ENCODE data around the gene NTN1. TPM values are rescaled to one million over a fixed set of nuclear protein-coding genes. Genes with fewer than 3 reads are reported as not detected.

The NTN1 gene
- total RNA-seq, 1 donor from 2014 or later, result 60.3 TPM

- Histone ChIP-seq H3K9me3 (replicated peaks) (no peaks in the 10 kb centered on the region), H3K27ac (replicated peaks) (no peak overlapping the region), H3K27me3 (ENCODE audit: low read depth) (peaks cover 93% of the 10 kb centered on the region), H3K36me3 (no peaks in the 10 kb centered on the region), H3K4me1 (peaks cover 5% of the 10 kb centered on the region), H3K4me3 (no peak overlapping the region)
- TF ChIP-seq CTCF (IDR thresholded peaks at IDR 0.05; ENCODE audit: borderline replicate concordance), result no peak
- intact Hi-C loops (cut with micrococcal nuclease), result no loop called here
- DNase-seq, result no peak
These were observed 12.2 kb upstream of the NTN1 start for GRCh38 chr17:9009096-9009495.

- DNase-seq, result no peak
- peaks cover 93% of the 10 kb centered on the region for H3K27me3 ChIP-seq (ENCODE audit: low read depth)
These were observed 11.6 kb upstream of the NTN1 start for GRCh38 chr17:9009737-9010136.

GRCh38 chr17:9011001-9011400 lies 10.3 kb upstream of the NTN1 start:
- no peak for DNase-seq
- intact Hi-C loops (cut with micrococcal nuclease), result no loop called here
- H3K4me3 ChIP-seq, result no peak overlapping the region
- no peak overlapping the region for H3K27ac ChIP-seq (replicated peaks)
- H3K4me1 ChIP-seq, result no peaks in the 10 kb centered on the region
- TF ChIP-seq CTCF (IDR thresholded peaks at IDR 0.05; ENCODE audit: borderline replicate concordance), result no peak
- H3K36me3 ChIP-seq, result no peaks in the 10 kb centered on the region
- peaks cover 91% of the 10 kb centered on the region for H3K27me3 ChIP-seq (ENCODE audit: low read depth)
- H3K9me3 ChIP-seq (replicated peaks), result no peaks in the 10 kb centered on the region

More at GRCh38 chr17:9009737-9010136, 11.6 kb upstream of the NTN1 start:
- TF ChIP-seq CTCF (IDR thresholded peaks at IDR 0.05; ENCODE audit: borderline replicate concordance), result no peak
- Histone ChIP-seq H3K9me3 (replicated peaks) (no peaks in the 10 kb centered on the region), H3K36me3 (no peaks in the 10 kb centered on the region), H3K4me3 (no peak overlapping the region), H3K27ac (replicated peaks) (no peak overlapping the region), H3K4me1 (no peaks in the 10 kb centered on the region)
- intact Hi-C loops (cut with micrococcal nuclease), result no loop called here

GRCh38 chr17:9016941-9017552 lies 4.3 kb upstream of the NTN1 start:
- no peak for DNase-seq
- intact Hi-C loops (cut with micrococcal nuclease), result no loop called here
- TF ChIP-seq CTCF (IDR thresholded peaks at IDR 0.05; ENCODE audit: borderline replicate concordance), result no peak
- Histone ChIP-seq H3K36me3 (no peaks in the 10 kb centered on the region), H3K9me3 (replicated peaks) (no peaks in the 10 kb centered on the region), H3K27me3 (ENCODE audit: low read depth) (peaks cover 64% of the 10 kb centered on the region), H3K27ac (replicated peaks) (no peak overlapping the region), H3K4me3 (no peak overlapping the region), H3K4me1 (peaks cover 26% of the 10 kb centered on the region)

GRCh38 chr17:9018726-9019125 lies 2.6 kb upstream of the NTN1 start:
- no peak overlapping the region for H3K27ac ChIP-seq (replicated peaks)
- peaks cover 43% of the 10 kb centered on the region for H3K4me1 ChIP-seq
- DNase-seq, result no peak
- intact Hi-C loops (cut with micrococcal nuclease), result no loop called here
- no peak overlapping the region for H3K4me3 ChIP-seq
- no peak for TF ChIP-seq CTCF (IDR thresholded peaks at IDR 0.05; ENCODE audit: borderline replicate concordance)
- no peaks in the 10 kb centered on the region for H3K36me3 ChIP-seq
- peaks cover 69% of the 10 kb centered on the region for H3K27me3 ChIP-seq (ENCODE audit: low read depth)
- H3K9me3 ChIP-seq (replicated peaks), result no peaks in the 10 kb centered on the region

Measured in left ventricle myocardium inferior (tissue), 1 donor.